ENCODE measurements around the gene AIF1L. TPM values are rescaled to one million over a fixed set of nuclear protein-coding genes. Genes with fewer than 3 reads are reported as not detected.
A peak's percentile ranks its signal among the peaks of the same experiment; 100 is the strongest.

AIF1L gene
- total and polyA plus RNA-seq, 2 of the 13 experiments (the other 11 are each of a cell fraction or from before 2014, with no cell fraction given), result 12.4 to 36.5 TPM

GRCh38 chr9:131125288-131126058 is 29.1 kb downstream of the AIF1L start, which contains the start of gene NUP214 (continued):
- peak; percentile 91 for TF ChIP-seq HCFC1 (IDR thresholded peaks at IDR 0.05; ENCODE audit: low read depth, low read length)
- TF ChIP-seq ZNF350 (CRISPR knock-in tag; IDR thresholded peaks at IDR 0.05; ENCODE audit: borderline replicate concordance, low read depth), result peak; percentile 95
- TF ChIP-seq PHF8 (CRISPR knock-in tag; IDR thresholded peaks at IDR 0.05), result peak; percentile 99
- TF ChIP-seq CTCF (CRISPR knock-in tag; IDR thresholded peaks at IDR 0.05), result peak; percentile 29
- TF ChIP-seq MAZ (IDR thresholded peaks at IDR 0.05; ENCODE audit: borderline replicate concordance, low read depth, low read length), result peak; percentile 45; the same call in 1 of the 2 replicates
- TF ChIP-seq MAZ (CRISPR knock-in tag; IDR thresholded peaks at IDR 0.05; ENCODE audit: low read depth), result peak; percentile 91
- TF ChIP-seq SNAPC4 (CRISPR knock-in tag; IDR thresholded peaks at IDR 0.05), result peak; percentile 89
- no peak for TF ChIP-seq MLXIP (CRISPR knock-in tag; IDR thresholded peaks at IDR 0.05; ENCODE audit: borderline replicate concordance)
- no peak for TF ChIP-seq GRHL1 (CRISPR knock-in tag; conservative IDR thresholded peaks at IDR 0.05)
- TF ChIP-seq JDP2 (CRISPR knock-in tag; IDR thresholded peaks at IDR 0.05; ENCODE audit: borderline replicate concordance), result no peak
- 0 out of 2 replicates have a peak, but pooled peaks have one; percentile 79 for TF ChIP-seq REL (CRISPR knock-in tag; conservative IDR thresholded peaks at IDR 0.05)
- peak in 1 of 2 experiments; percentile 55; a peak in 2 of 4 replicates for TF ChIP-seq EP300 (IDR thresholded peaks at IDR 0.05; ENCODE audit: low read depth in 2 of 2, low read length in 2 of 2)
- TF ChIP-seq EP300 (CRISPR knock-in tag; IDR thresholded peaks at IDR 0.05; ENCODE audit: borderline replicate concordance), result peak; percentile 26; the same call in 1 of the 2 replicates
- TF ChIP-seq ZNF234 (CRISPR knock-in tag; conservative IDR thresholded peaks at IDR 0.05), result no peak
- TF ChIP-seq ADNP (CRISPR knock-in tag; IDR thresholded peaks at IDR 0.05), result no peak
- peak; percentile 92 for TF ChIP-seq KLF6 (CRISPR knock-in tag; IDR thresholded peaks at IDR 0.05)
